ENCODE results near the gene SORBS1.

GRCh38 chr10:95284807-95285206 lies 276.4 kb downstream of the SORBS1 start:
- no peak for TF ChIP-seq CTCF (conservative IDR thresholded peaks at IDR 0.05)
- no peak for TF ChIP-seq ZFX (IDR thresholded peaks at IDR 0.05)

Data from C4-2B (cell line).